ENCODE results near the gene FAM174B. TPM values are rescaled to one million over a fixed set of nuclear protein-coding genes. Genes with fewer than 3 reads are reported as not detected.

FAM174B gene
- polyA plus RNA-seq (ENCODE audit: insufficient read length in 12 of 12) = 10 to 100 TPM in 11 of 12 donors, not detected in 1; 15.1 to 26.9 (median 21.8) TPM
- long read RNA-seq, donor 1, transcript FAM174B-201 (3 exons, 2,792 nt) = major isoform, 7 of 7 reads
- long read RNA-seq, donor 1, partial matches to known transcripts = 0 of 7 reads
- long read RNA-seq, donor 1, other reads (novel, unspliced or antisense) = 0 of 7 reads
- long read RNA-seq, donor 2, transcript FAM174B-201 (3 exons, 2,792 nt) = major isoform, 5 of 5 reads
- long read RNA-seq, donor 2, partial matches to known transcripts = 0 of 5 reads
- long read RNA-seq, donor 2, other reads (novel, unspliced or antisense) = 0 of 5 reads
- long read RNA-seq, donor 3, partial matches to known transcripts = 0 of 1 reads
- long read RNA-seq, donor 3, other reads (novel, unspliced or antisense) = 0 of 1 reads
- long read RNA-seq, donor 4, partial matches to known transcripts = 0 of 4 reads
- long read RNA-seq, donor 4, other reads (novel, unspliced or antisense) = 0 of 4 reads
- long read RNA-seq, donor 5, partial matches to known transcripts = 7 of 10 reads
- long read RNA-seq, donor 5, other reads (novel, unspliced or antisense) = 0 of 10 reads
- long read RNA-seq, donor 6, partial matches to known transcripts = 0 of 2 reads
- long read RNA-seq, donor 6, other reads (novel, unspliced or antisense) = 0 of 2 reads
- long read RNA-seq, donor 7, partial matches to known transcripts = 0 of 2 reads
- long read RNA-seq, donor 7, other reads (novel, unspliced or antisense) = 0 of 2 reads
- long read RNA-seq, donor 8, transcript FAM174B-201 (3 exons, 2,792 nt) = major isoform, 6 of 48 reads
- long read RNA-seq, donor 8, partial matches to known transcripts = 41 of 48 reads
- long read RNA-seq, donor 8, other reads (novel, unspliced or antisense) = 0 of 48 reads
- long read RNA-seq, donor 9, partial matches to known transcripts = 0 of 3 reads
- long read RNA-seq, donor 9, other reads (novel, unspliced or antisense) = 0 of 3 reads
- long read RNA-seq, donor 10, partial matches to known transcripts = 0 of 3 reads
- long read RNA-seq, donor 10, other reads (novel, unspliced or antisense) = 0 of 3 reads
- long read RNA-seq, donor 11, transcript FAM174B-201 (3 exons, 2,792 nt) = major isoform, 5 of 5 reads
- long read RNA-seq, donor 11, partial matches to known transcripts = 0 of 5 reads
- long read RNA-seq, donor 11, other reads (novel, unspliced or antisense) = 0 of 5 reads

- no peak for DNase-seq
Measured at GRCh38 chr15:92655178-92655995, at the start of gene FAM174B. TSS of gene FAM174B (minus strand) at chr15:92655775.

GRCh38 chr15:92696096-92696495 is 40.5 kb upstream of the FAM174B start:
- DNase-seq = no peak

- no peak for DNase-seq
Measured at GRCh38 chr15:92693691-92694331, 38.2 kb upstream of the FAM174B start.

- DNase-seq = no peak
Measured at GRCh38 chr15:92690395-92690794, 34.8 kb upstream of the FAM174B start.

GRCh38 chr15:92687746-92688145 is 32.2 kb upstream of the FAM174B start:
- no peak for DNase-seq

GRCh38 chr15:92687195-92687602 is 31.6 kb upstream of the FAM174B start:
- no peak for DNase-seq

GRCh38 chr15:92683511-92683834 is 27.9 kb upstream of the FAM174B start:
- DNase-seq = no peak

- peak; percentile 35 for DNase-seq
Measured at GRCh38 chr15:92682741-92683510, 27.4 kb upstream of the FAM174B start.

GRCh38 chr15:92681141-92681631 is 25.6 kb upstream of the FAM174B start:
- DNase-seq = peak; percentile 90

- DNase-seq = no peak
Measured at GRCh38 chr15:92677999-92678398, 22.4 kb upstream of the FAM174B start.

- no peak for DNase-seq
Measured at GRCh38 chr15:92676561-92676960, 21.0 kb upstream of the FAM174B start.

GRCh38 chr15:92675485-92675884 is 19.9 kb upstream of the FAM174B start:
- no peak for DNase-seq

- DNase-seq = no peak
Measured at GRCh38 chr15:92674347-92674746, 18.8 kb upstream of the FAM174B start.

GRCh38 chr15:92672102-92672501 is 16.5 kb upstream of the FAM174B start:
- no peak for DNase-seq

GRCh38 chr15:92671406-92671805 is 15.8 kb upstream of the FAM174B start:
- DNase-seq = no peak

GRCh38 chr15:92670621-92671020 is 15.0 kb upstream of the FAM174B start:
- DNase-seq = no peak

GRCh38 chr15:92669432-92669831 is 13.9 kb upstream of the FAM174B start:
- no peak for DNase-seq

GRCh38 chr15:92668620-92669019 is 13.0 kb upstream of the FAM174B start:
- DNase-seq = no peak

GRCh38 chr15:92667970-92668485 is 12.5 kb upstream of the FAM174B start:
- no peak for DNase-seq

All from muscle of arm (tissue), 14 donors.